Measurements from ENCODE around the gene FER1L5. TPM values are rescaled to one million over a fixed set of nuclear protein-coding genes. Genes with fewer than 3 reads are reported as not detected.
A peak's percentile ranks its signal among the peaks of the same experiment; 100 is the strongest.

The FER1L5 gene
- total and polyA plus RNA-seq, 2 of the 8 experiments (the other 6 are each of a cell fraction or from before 2014, with no cell fraction given): 0.23 to 0.88 TPM

DNA sequence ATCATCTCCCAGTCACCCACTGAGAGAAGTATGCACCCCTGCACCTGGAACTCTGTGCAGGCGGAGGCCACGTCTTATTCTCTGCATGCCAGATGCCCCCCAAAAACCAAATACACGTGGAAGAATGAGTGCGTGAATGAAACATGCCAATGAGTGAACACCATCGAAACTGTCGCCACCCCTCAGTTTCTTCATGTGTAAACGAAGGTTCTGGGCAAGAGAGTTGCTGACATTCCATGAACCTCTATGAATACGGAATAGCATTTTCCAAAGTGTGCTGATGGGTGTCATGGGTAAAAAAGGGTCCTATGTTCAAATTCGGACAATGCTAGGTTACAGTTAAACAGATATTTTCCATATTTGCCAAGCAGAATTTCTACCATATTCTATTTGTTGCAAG is 19.8 kb downstream of the FER1L5 start:
- Histone ChIP-seq H4K5ac (ENCODE audit: insufficient read length, low read depth, low read length) (no peak overlapping the region), H2BK120ac (replicated peaks; ENCODE audit: low read depth, low read length) (no peak overlapping the region), H3K23me2 (ENCODE audit: low read depth, low read length) (no peaks in the 10 kb centered on the region), H3K18ac (ENCODE audit: extremely low read depth, low read length) (no peak overlapping the region), H3K9ac (replicated peaks in 1 of 4; ENCODE audit: extremely low read depth in 1 of 4, low read depth in 3 of 4, low read length in 3 of 4) (peak overlapping the region in 1 of 4 experiments; percentile 1; a peak in 1 of 7 replicates), H3K4ac (replicated peaks; ENCODE audit: insufficient read length, low read depth, low read length) (no peak overlapping the region), H2AFZ (ENCODE audit: low read length) (no peak overlapping the region), H3K9me3 (ENCODE audit: insufficient read depth in 2 of 2, low read depth in 1 of 2, low read length in 1 of 2) (peaks cover 0 to 4% of the 10 kb centered on the region in 2 experiments; a peak in 2 of 4 replicates), H3K27me3 (replicated peaks in 1 of 4; ENCODE audit: control insufficient read depth in 3 of 4, extremely low read depth in 1 of 4, insufficient read depth in 3 of 4, low read length in 3 of 4) (no peaks in the 10 kb centered on the region), H2BK12ac (ENCODE audit: low read depth, low read length) (no peak overlapping the region), H2BK15ac (ENCODE audit: low read length) (no peak overlapping the region), H3K79me1 (ENCODE audit: low read depth, low read length) (no peaks in the 10 kb centered on the region), H3K4me1 (replicated peaks in 1 of 4; ENCODE audit: control insufficient read depth in 3 of 4, insufficient read depth in 4 of 4, low read length in 3 of 4) (no peaks in the 10 kb centered on the region), H3K79me2 (ENCODE audit: control insufficient read depth in 1 of 2, insufficient read depth in 2 of 2, low read length in 2 of 2) (no peaks in the 10 kb centered on the region), H4K91ac (replicated peaks; ENCODE audit: insufficient read length, low read length) (no peak overlapping the region), H2BK20ac (ENCODE audit: low read length) (no peak overlapping the region), H3K4me2 (ENCODE audit: insufficient read depth in 1 of 2, low read depth in 2 of 2, low read length in 2 of 2) (no peak overlapping the region), H3K14ac (ENCODE audit: insufficient read length) (no peak overlapping the region), H2BK5ac (ENCODE audit: low read depth, low read length) (no peak overlapping the region), H3K27ac (ENCODE audit: low read depth, low read length) (no peak overlapping the region), H4K8ac (ENCODE audit: extremely low read depth, insufficient read depth, low read length) (no peak overlapping the region), H3K4me3 (ENCODE audit: extremely low read depth in 1 of 4, insufficient read depth in 2 of 4, low read depth in 3 of 4, low read length in 4 of 4) (no peak overlapping the region), H3K36me3 (ENCODE audit: control insufficient read depth in 2 of 4, insufficient read depth in 4 of 4, low read length in 3 of 4) (no peaks in the 10 kb centered on the region), H3K56ac (replicated peaks; ENCODE audit: insufficient read length, low read depth, low read length) (no peak overlapping the region), H2AK5ac (ENCODE audit: low read depth, low read length) (no peak overlapping the region), H3K23ac (ENCODE audit: insufficient read length) (no peak overlapping the region), H4K20me1 (replicated peaks in 1 of 2; ENCODE audit: control insufficient read depth in 1 of 2, insufficient read depth in 2 of 2, low read length in 2 of 2) (no peaks in the 10 kb centered on the region)
- no peak for TF ChIP-seq CHD2 (IDR thresholded peaks at IDR 0.05; ENCODE audit: low read length)
- TF ChIP-seq KDM5A (IDR thresholded peaks at IDR 0.05; ENCODE audit: low read length): no peak
- no peak for TF ChIP-seq EP300 (IDR thresholded peaks at IDR 0.05; ENCODE audit: borderline replicate concordance in 1 of 2, low read depth in 2 of 2, low read length in 2 of 2)
- TF ChIP-seq BACH1 (IDR thresholded peaks at IDR 0.05; ENCODE audit: low read length): no peak
- TF ChIP-seq SP4 (IDR thresholded peaks at IDR 0.05; ENCODE audit: low read length): no peak
- no peak for TF ChIP-seq TBP (IDR thresholded peaks at IDR 0.05; ENCODE audit: low read depth, low read length)
- no peak for TF ChIP-seq CREB1 (IDR thresholded peaks at IDR 0.05)
- TF ChIP-seq RAD21 (IDR thresholded peaks at IDR 0.05 in 1 of 2, conservative IDR thresholded peaks at IDR 0.05 in 1 of 2; ENCODE audit: low read depth in 2 of 2, low read length in 2 of 2): no peak
- TF ChIP-seq JUN (IDR thresholded peaks at IDR 0.05; ENCODE audit: low read depth, low read length): no peak
- TF ChIP-seq FOSL1 (IDR thresholded peaks at IDR 0.05; ENCODE audit: insufficient read depth, low read depth, low read length): no peak
- no peak for TF ChIP-seq MAFK (IDR thresholded peaks at IDR 0.05; ENCODE audit: low read depth, low read length)
- no peak for TF ChIP-seq RBBP5 (IDR thresholded peaks at IDR 0.05; ENCODE audit: borderline replicate concordance, low read depth, low read length)
- no peak for TF ChIP-seq KDM4A (IDR thresholded peaks at IDR 0.05; ENCODE audit: low read depth, low read length, severe bottlenecking)
- ChIA-PET CTCF (ENCODE audit: partially characterized antibody) (no interaction called here), POLR2A (ENCODE audit: partially characterized antibody) (interaction anchor here (0.7 to 1.2 kb wide), 2 partner anchors 9 to 244 kb away, joined by 3 to 4 read pairs; no protein-coding TSS in a partner anchor)
- 91% methylated on average over 9 of the region's 9 CpGs; no CpG with 5 or more reads in 1 of the 2 experiments for WGBS, 2 experiments (ENCODE audit: extremely low coverage in 1 of 2, insufficient coverage in 1 of 2, insufficient read length in 1 of 2, insufficient replicate concordance in 2 of 2, low coverage in 1 of 2, low lambda C conversion rate in 2 of 2, missing lambda C conversion rate in 1 of 2)
- no peak for FAIRE-seq
- no peak for DNase-seq (ENCODE audit: low read depth in 1 of 2, low spot score in 2 of 2)
